ENCODE measurements around the gene DDN. TPM values are rescaled to one million over a fixed set of nuclear protein-coding genes. Genes with fewer than 3 reads are reported as not detected.

Gene DDN
- total RNA-seq, 4 donors from 2014 or later = 0.19 to 0.40 (median 0.26) TPM

- Histone ChIP-seq H3K4me1 (no peaks in the 10 kb centered on the region), H3K27me3 (no peaks in the 10 kb centered on the region), H3K36me3 (peaks cover 73 to 100% (median 86%) of the 10 kb centered on the region in 3 donors), H3K4me3 (no peak overlapping the region), H3K9me3 (no peaks in the 10 kb centered on the region), H3K27ac (no peak overlapping the region)
- WGBS, 2 donors = 87 to 90% methylated on average over 11 to 20 of the region's 30 CpGs
- no peak for DNase-seq
- intact Hi-C loops (cut with DNase I) = no loop called here
- TF ChIP-seq CTCF (IDR thresholded peaks at IDR 0.05) (no peak), POLR2A (IDR thresholded peaks at IDR 0.05) (no peak)
Measured at GRCh38 chr12:49039421-49040363, 40.5 kb upstream of the DDN start.

GRCh38 chr12:49038291-49038955 lies 39.2 kb upstream of the DDN start:
- intact Hi-C loops (cut with DNase I) = no loop called here
- H3K36me3 ChIP-seq = peaks cover 78 to 100% (median 87%) of the 10 kb centered on the region in 3 donors
- WGBS, 2 donors = 83 to 86% methylated on average over 4 to 13 of the region's 20 CpGs
- TF ChIP-seq CTCF (IDR thresholded peaks at IDR 0.05) (no peak), POLR2A (IDR thresholded peaks at IDR 0.05) (no peak)
- no peak overlapping the region for H3K27ac ChIP-seq
- no peaks in the 10 kb centered on the region for H3K27me3 ChIP-seq
- no peak for DNase-seq
- H3K9me3 ChIP-seq = no peaks in the 10 kb centered on the region
- H3K4me3 ChIP-seq = no peak overlapping the region
- H3K4me1 ChIP-seq = no peaks in the 10 kb centered on the region

DNA sequence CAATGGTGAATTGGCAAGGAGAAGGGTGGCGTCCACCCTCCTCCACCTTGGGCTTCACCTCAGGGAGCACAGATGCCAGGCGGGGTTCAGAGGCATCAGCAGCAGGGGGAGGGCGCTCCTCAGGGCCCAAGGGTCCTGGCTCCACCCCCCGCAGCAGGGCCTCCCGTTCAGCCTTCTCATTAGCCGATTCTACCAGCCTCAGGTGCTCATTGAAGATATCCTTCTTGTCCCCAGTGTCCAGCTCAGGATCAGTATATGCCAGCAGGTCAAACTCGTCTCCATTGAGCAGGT lies 38.7 kb upstream of the DDN start:
- DNase-seq = no peak
- H3K4me1 ChIP-seq = no peaks in the 10 kb centered on the region
- H3K4me3 ChIP-seq = no peak overlapping the region
- WGBS, 2 donors = 86% methylated on average over 5 of the region's 7 CpGs; no CpG with 5 or more reads in 1 of the 2 donors
- TF ChIP-seq POLR2A (IDR thresholded peaks at IDR 0.05) = no peak
- intact Hi-C loops (cut with DNase I) = no loop called here
- peaks cover 78 to 100% (median 87%) of the 10 kb centered on the region in 3 donors for H3K36me3 ChIP-seq
- H3K9me3 ChIP-seq = no peaks in the 10 kb centered on the region
- H3K27ac ChIP-seq = no peak overlapping the region
- no peaks in the 10 kb centered on the region for H3K27me3 ChIP-seq

DNA sequence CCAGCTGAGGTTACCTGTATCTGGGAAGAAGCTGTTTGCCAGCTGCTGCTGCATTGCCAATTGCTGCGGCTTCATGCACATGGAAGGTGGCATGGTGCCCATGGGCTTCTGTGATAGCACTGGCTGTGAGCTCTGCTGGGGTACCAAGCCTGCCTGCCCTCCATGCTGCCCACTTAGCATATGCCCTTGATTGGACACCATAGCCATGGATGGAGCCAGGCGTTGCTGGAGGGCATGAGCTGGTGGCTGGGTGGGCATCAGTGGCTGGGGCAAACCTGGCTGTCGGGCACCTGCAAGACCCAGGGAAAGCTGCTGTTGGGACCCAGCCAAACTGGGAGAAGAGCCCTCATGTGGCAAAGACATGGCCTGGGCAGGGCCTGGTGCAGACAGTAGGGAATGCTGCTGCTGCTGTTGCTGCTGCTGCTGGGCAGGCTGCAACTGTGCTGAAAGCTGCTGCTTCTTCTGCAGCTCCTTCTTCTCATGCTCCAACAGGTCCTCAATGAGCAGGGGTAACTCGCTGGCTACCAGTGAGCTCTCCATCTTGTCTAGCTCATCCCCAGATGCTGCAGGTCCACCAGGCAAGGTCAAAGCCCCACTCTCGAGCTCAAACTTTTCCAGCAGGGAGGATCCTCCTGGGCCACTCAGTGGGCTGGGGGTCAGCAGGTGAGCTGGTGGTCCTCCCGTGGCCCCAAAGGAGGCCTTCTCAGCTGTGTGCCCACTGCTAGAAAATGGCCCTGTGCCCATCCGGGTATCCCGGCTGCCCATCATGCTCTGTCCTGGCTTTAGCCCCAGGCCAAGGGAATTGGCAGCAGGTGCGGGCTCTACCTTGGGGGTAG lies 38.2 kb upstream of the DDN start:
- intact Hi-C loops (cut with DNase I) = no loop called here
- peaks cover 79 to 100% (median 87%) of the 10 kb centered on the region in 3 donors for H3K36me3 ChIP-seq

More for the DNA sequence above, 38.2 kb upstream of the DDN start:
- no peak overlapping the region for H3K27ac ChIP-seq
- H3K9me3 ChIP-seq = no peaks in the 10 kb centered on the region
- TF ChIP-seq POLR2A (IDR thresholded peaks at IDR 0.05) (no peak), CTCF (IDR thresholded peaks at IDR 0.05) (no peak)
- no peaks in the 10 kb centered on the region for H3K4me1 ChIP-seq
- 80 to 93% methylated on average over 2 to 3 of the region's 9 CpGs for WGBS, 2 donors
- DNase-seq = no peak
- no peak overlapping the region for H3K4me3 ChIP-seq
- no peaks in the 10 kb centered on the region for H3K27me3 ChIP-seq

All from esophagus squamous epithelium (tissue), 5 donors.